HepG2 (cell line): ENCODE results near the gene AUTS2. TPM values are rescaled to one million over a fixed set of nuclear protein-coding genes. Genes with fewer than 3 reads are reported as not detected.

ENCODE experiments used
- ATAC-seq: fragments of 200-7000 bp; cut with Tn5 transposase; 3 replicates; pipeline ENCODE4 v1.9.1; 2020; ENCODE audit warnings: mild to moderate bottlenecking, moderate library complexity
- BruUV-seq: library from RNA; stranded (reverse); fragments of 400-500 nt; replicated peaks from 2 replicates; lab custom pipeline; 2021; lab: Mats Ljungman, UMichigan
- CTCF ChIA-PET: fragments of 300-600 bp; formaldehyde crosslinking; extraction: SDS; loops from one replicate; lab custom pipeline; 2021; ENCODE audit warnings: low total read pairs, inconsistent platforms, low intra/inter-chr PET ratio; lab: Yijun Ruan, JAX
- POLR2A ChIA-PET: fragments of 350-600 bp; sonication (Branson Sonifier 250); formaldehyde crosslinking; loops from one replicate; lab custom pipeline; 2020; ENCODE audit warnings: antibody characterized with exemption, inconsistent platforms; lab: Yijun Ruan, JAX
- DNase-seq: peaks from one replicate; pipeline ENCODE4 v3.0.0-alpha.2; 2015; ENCODE audit warnings: low spot score
- FAIRE-seq: peaks from 3 replicates; lab custom pipeline; 2011; peaks lifted over from hg19 to GRCh38; lab: Jason Lieb, UNC
- H2AFZ ChIP-seq: one replicate; pipeline ENCODE4 v1.6.1; 2011; ENCODE audit warnings: low read length, inconsistent platforms
- H3K27ac ChIP-seq: fragments of 300-600 bp; 3 replicates; pipeline ENCODE4 v1.8.0; 2011; ENCODE audit warnings: mixed run types, mild to moderate bottlenecking, mixed read lengths, low read length, inconsistent platforms; ENCODE audit not compliant: insufficient read depth; ENCODE audit errors: extremely low read length
- H3K27me3 ChIP-seq, 2 experiments: fragments of 200-600 bp in 1 of 2; 2 replicates in 1 of 2; 3 replicates in 1 of 2; pipeline versions ENCODE4 v1.6.0 to v1.8.0; 2011; ENCODE audit warnings: low read length in 2 of 2, mild to moderate bottlenecking in 2 of 2, moderate library complexity in 2 of 2, inconsistent platforms in 1 of 2; ENCODE audit not compliant: insufficient read depth in 2 of 2, control insufficient read depth in 1 of 2
- H3K36me3 ChIP-seq, 2 experiments: fragments of 200-600 bp in 1 of 2; replicated peaks in 1 of 2; 2 replicates in 1 of 2; 3 replicates in 1 of 2; pipeline versions ENCODE4 v1.5.1 to v1.8.0; 2011; ENCODE audit warnings: low read length in 2 of 2, inconsistent platforms in 1 of 2; ENCODE audit not compliant: insufficient read depth in 2 of 2, control insufficient read depth in 1 of 2
- H3K4me1 ChIP-seq: 2 replicates; pipeline ENCODE4 v1.5.1; 2012; ENCODE audit warnings: low read length, inconsistent platforms; ENCODE audit not compliant: insufficient read depth
- H3K4me2 ChIP-seq: 2 replicates; pipeline ENCODE4 v1.6.0; 2011; ENCODE audit warnings: low read depth, low read length, inconsistent platforms
- H3K4me3 ChIP-seq, 3 experiments: fragments of 200-600 bp in 1 of 3; sonication (generic), shearing (Covaris generic) in 1 of 3; replicated peaks in 1 of 3; 2 replicates each; pipeline ENCODE4 v1.5.1; 2011 to 2016; ENCODE audit warnings: low read length in 3 of 3, inconsistent platforms in 2 of 3, low read depth in 2 of 3, mild to moderate bottlenecking in 2 of 3, control low read depth in 1 of 3, mixed read lengths in 1 of 3; ENCODE audit not compliant: insufficient read depth in 1 of 3
- H3K79me2 ChIP-seq: one replicate; pipeline ENCODE4 v1.6.1; 2011; ENCODE audit warnings: low read length, inconsistent platforms; ENCODE audit not compliant: insufficient read depth
- H3K9ac ChIP-seq: 2 replicates; pipeline ENCODE4 v1.6.0; 2011; ENCODE audit warnings: mild to moderate bottlenecking, low read depth, low read length, inconsistent platforms; ENCODE audit not compliant: insufficient read depth
- H3K9me3 ChIP-seq: 2 replicates; pipeline ENCODE4 v1.5.1; 2012; ENCODE audit warnings: mild to moderate bottlenecking, low read length
- H4K20me1 ChIP-seq: 2 replicates; pipeline ENCODE4 v1.6.0; 2011; ENCODE audit warnings: inconsistent platforms, mild to moderate bottlenecking, low read length, moderate library complexity; ENCODE audit not compliant: insufficient read depth
- FOXP1 ChIP-seq, 2 experiments: fragments of 450-650 bp in 1 of 2; IDR thresholded peaks; 2 replicates each; pipeline ENCODE4 v1.6.1; 2017 to 2018; ENCODE audit warnings: antibody characterized with exemption in 1 of 2
- HCFC1 ChIP-seq: fragments of 150-350 bp; IDR thresholded peaks from 2 replicates; pipeline ENCODE4 v1.6.1; 2014; ENCODE audit warnings: low read depth, low read length
- KDM5A ChIP-seq: fragments of 200-600 bp; sonication (generic); IDR thresholded peaks from 2 replicates; pipeline ENCODE4 v1.7.0; 2018; ENCODE audit warnings: antibody characterized with exemption, mild to moderate bottlenecking, low read length, borderline replicate concordance
- NFE2L1 ChIP-seq: sonication (generic); formaldehyde crosslinking; IDR thresholded peaks from 2 replicates; pipeline ENCODE4 v1.4.0; 2020; ENCODE audit warnings: missing genetic modification reagents, mild to moderate bottlenecking, borderline replicate concordance
- POLR2G ChIP-seq: fragments of 200-400 bp; formaldehyde crosslinking; IDR thresholded peaks from 2 replicates; pipeline ENCODE4 v1.6.1; 2018; ENCODE audit warnings: mild to moderate bottlenecking, low read depth, low read length, moderate library complexity
- SNAI1 ChIP-seq: sonication (generic); formaldehyde crosslinking; IDR thresholded peaks from 2 replicates; pipeline ENCODE4 v1.5.0; 2020; ENCODE audit warnings: mild to moderate bottlenecking, missing genetic modification reagents, borderline replicate concordance
- TAF1 ChIP-seq: sonication (generic); formaldehyde crosslinking; IDR thresholded peaks from 2 replicates; pipeline ENCODE4 v1.4.0; 2020; ENCODE audit warnings: missing genetic modification reagents
- WGBS: methylation state at CpG from one replicate; pipeline ENCODE4 v1.1.6; 2017; ENCODE audit warnings: low lambda C conversion rate; 5-methylcytosine and 5-hydroxymethylcytosine counted together
- in situ Hi-C: cut with HindIII; loops from 2 replicates; pipeline ENCODE4 v1.10.0; 2017; ENCODE audit warnings: low pct_unique_long_range_greater_than_20kb; ENCODE audit not compliant: extremely low pct_ligation_motif_present
- intact Hi-C: fragments of 100-400 bp; cut with micrococcal nuclease; formaldehyde crosslinking; loops from one replicate; pipeline ENCODE4 v1.10.0; 2022; ENCODE audit not compliant: unreplicated experiment
- polyA plus RNA-seq, 8 experiments: library from polyadenylated mRNA; depleted of rRNA in 3 of 8; stranded (reverse) in 7 of 8; unstranded in 1 of 8; fragments of >200 nt; fragmentation: Illumina TruSeq in 4 of 8; extraction: Trizol in 4 of 8; gene quantifications; 2 replicates each; pipeline versions ENCODE4 v1.2.1 to v1.2.3, GENCODE V29; 2011 to 2016; ENCODE audit warnings: low read depth in 4 of 8, missing spikeins in 1 of 8, mixed read lengths in 1 of 8; ENCODE audit not compliant: insufficient read depth in 1 of 8
- total RNA-seq, 5 experiments: library from RNA; depleted of rRNA; stranded (reverse); fragments of >200 nt; fragmentation: Illumina TruSeq; extraction: Trizol; gene quantifications; 2 replicates each; pipeline ENCODE4 v1.2.3, GENCODE V29; 2016; ENCODE audit warnings: low read depth in 1 of 5
- TF ChIP-seq, protein P1 (sequence below): sonication (generic); formaldehyde crosslinking; IDR thresholded peaks from 2 replicates; pipeline ENCODE4 v1.5.1; 2020; ENCODE audit warnings: mild to moderate bottlenecking, missing genetic modification reagents
- TF ChIP-seq, protein P2 (sequence below): sonication (generic); formaldehyde crosslinking; IDR thresholded peaks from 2 replicates; pipeline ENCODE4 v1.5.0; 2020; ENCODE audit warnings: missing genetic modification reagents

The AUTS2 gene
- total and polyA plus RNA-seq, 2 of the 13 experiments (the other 11 are each of a cell fraction or from before 2014, with no cell fraction given) = 0.38 TPM; not detected in 1

DNA sequence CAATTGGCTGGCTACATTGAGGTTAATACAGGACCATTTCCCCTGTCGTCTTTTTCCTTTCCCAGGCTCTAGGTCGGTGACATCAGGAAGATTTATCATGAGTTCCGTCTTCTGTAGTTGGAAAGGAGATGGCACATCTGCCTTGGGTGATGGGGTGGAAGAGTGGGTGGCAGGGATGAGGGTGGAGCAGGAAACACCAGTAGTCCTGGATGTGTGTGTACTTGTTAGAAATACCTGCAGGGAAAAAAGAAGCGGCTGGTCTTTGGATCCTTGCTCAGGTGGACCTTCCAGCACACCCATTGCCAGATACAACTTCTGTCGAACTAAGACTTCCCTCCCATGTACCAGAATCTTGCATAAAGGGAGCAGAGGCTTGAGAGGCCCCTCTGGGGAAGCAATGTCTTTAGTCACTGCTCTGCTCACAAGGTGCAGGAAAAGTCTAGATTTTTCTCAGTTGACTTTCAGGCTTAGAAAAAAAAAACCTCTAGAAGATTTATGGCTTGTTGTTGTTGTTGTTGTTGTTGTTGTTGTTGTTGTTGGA lies 1016.9 kb downstream of the AUTS2 start:
- 11% methylated on average over 5 of the region's 5 CpGs for WGBS
- H3K9me3 ChIP-seq = no peaks in the 10 kb centered on the region
- no peaks in the 10 kb centered on the region for H3K4me1 ChIP-seq
- in situ Hi-C loops (no loop called here), intact Hi-C loops (no loop called here)
- no peak for ATAC-seq
- BruUV-seq = no TSS peak
- TF ChIP-seq TAF1 (CRISPR knock-in tag) = no peak
- no peak for TF ChIP-seq HCFC1
- TF ChIP-seq FOXP1 (IDR thresholded peaks at IDR 0.05) = 0 out of 2 replicates have a peak, but pooled peaks have one; percentile 25
- TF ChIP-seq FOXP1 (CRISPR knock-in tag; IDR thresholded peaks at IDR 0.05) = no peak
- no peak overlapping the region for H3K27ac ChIP-seq
- no peak overlapping the region for H3K4me2 ChIP-seq
- POLR2A ChIA-PET = no interaction called here
- no peak for DNase-seq
- H3K9ac ChIP-seq = no peak overlapping the region
- H3K27me3 ChIP-seq = no peaks in the 10 kb centered on the region; a peak in 2 of 5 replicates
- no peaks in the 10 kb centered on the region for H3K79me2 ChIP-seq
- no peak overlapping the region for H3K4me3 ChIP-seq
- no peaks in the 10 kb centered on the region for H4K20me1 ChIP-seq
- H3K36me3 ChIP-seq = no peaks in the 10 kb centered on the region
- no peak for FAIRE-seq
- no peak overlapping the region for H2AFZ ChIP-seq
- CTCF ChIA-PET = no interaction called here

DNA sequence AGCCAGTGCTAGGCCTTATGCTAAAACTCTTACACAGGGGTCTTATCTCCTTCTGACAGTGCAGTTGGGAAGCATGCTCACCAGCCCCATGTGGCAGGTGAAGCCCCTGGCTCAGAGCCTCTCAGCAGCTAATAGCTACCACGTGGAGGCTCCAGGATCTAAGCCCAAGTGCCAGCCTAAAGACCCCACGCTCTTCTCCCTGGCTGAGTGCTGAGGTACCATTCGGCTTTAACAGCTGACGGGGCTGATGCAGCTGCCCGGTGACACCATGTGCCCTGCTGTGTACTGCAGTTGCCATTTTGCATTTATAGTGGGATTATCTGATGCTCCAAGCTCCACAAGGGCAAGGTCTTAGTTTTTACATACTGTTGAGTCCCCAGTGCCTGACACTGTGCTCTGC lies 1017.9 kb downstream of the AUTS2 start:
- 29% methylated on average over 4 of the region's 5 CpGs for WGBS
- ATAC-seq = no peak
- BruUV-seq = no TSS peak
- Histone ChIP-seq H4K20me1 (no peaks in the 10 kb centered on the region), H3K4me3 (no peak overlapping the region), H3K9me3 (no peaks in the 10 kb centered on the region), H3K9ac (no peak overlapping the region), H3K4me1 (no peaks in the 10 kb centered on the region), H3K36me3 (no peaks in the 10 kb centered on the region), H3K27me3 (no peaks in the 10 kb centered on the region; a peak in 3 of 5 replicates), H3K79me2 (no peaks in the 10 kb centered on the region), H3K4me2 (no peak overlapping the region), H3K27ac (no peak overlapping the region)
- intact Hi-C loops (no loop called here), in situ Hi-C loops (no loop called here)
- POLR2A ChIA-PET = no interaction called here
- no peak for DNase-seq
- TF ChIP-seq SNAI1 (CRISPR knock-in tag) = no peak
- TF ChIP-seq POLR2G = no peak
- no peak for TF ChIP-seq NFE2L1 (CRISPR knock-in tag)
- TF ChIP-seq, protein P1, sequence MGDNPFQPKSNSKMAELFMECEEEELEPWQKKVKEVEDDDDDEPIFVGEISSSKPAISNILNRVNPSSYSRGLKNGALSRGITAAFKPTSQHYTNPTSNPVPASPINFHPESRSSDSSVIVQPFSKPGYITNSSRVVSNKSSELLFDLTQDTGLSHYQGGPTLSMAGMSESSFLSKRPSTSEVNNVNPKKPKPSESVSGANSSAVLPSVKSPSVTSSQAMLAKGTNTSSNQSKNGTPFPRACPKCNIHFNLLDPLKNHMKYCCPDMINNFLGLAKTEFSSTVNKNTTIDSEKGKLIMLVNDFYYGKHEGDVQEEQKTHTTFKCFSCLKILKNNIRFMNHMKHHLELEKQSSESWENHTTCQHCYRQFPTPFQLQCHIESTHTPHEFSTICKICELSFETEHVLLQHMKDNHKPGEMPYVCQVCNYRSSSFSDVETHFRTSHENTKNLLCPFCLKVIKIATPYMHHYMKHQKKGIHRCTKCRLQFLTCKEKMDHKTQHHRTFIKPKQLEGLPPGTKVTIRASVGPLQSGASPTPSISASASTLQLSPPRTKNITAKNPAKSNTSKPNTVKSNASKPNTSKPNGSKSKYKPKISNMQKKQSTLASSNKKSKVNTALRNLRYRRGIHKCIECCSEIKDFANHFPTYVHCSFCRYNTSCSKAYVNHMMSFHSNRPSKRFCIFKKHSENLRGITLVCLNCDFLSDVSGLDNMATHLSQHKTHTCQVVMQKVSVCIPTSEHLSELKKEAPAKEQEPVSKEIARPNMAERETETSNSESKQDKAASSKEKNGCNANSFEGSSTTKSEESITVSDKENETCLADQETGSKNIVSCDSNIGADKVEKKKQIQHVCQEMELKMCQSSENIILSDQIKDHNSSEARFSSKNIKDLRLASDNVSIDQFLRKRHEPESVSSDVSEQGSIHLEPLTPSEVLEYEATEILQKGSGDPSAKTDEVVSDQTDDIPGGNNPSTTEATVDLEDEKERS (CRISPR knock-in tag) = no peak
- TF ChIP-seq, protein P2, sequence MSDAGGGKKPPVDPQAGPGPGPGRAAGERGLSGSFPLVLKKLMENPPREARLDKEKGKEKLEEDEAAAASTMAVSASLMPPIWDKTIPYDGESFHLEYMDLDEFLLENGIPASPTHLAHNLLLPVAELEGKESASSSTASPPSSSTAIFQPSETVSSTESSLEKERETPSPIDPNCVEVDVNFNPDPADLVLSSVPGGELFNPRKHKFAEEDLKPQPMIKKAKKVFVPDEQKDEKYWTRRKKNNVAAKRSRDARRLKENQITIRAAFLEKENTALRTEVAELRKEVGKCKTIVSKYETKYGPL (CRISPR knock-in tag) = no peak
- TF ChIP-seq KDM5A = no peak
- TF ChIP-seq, all 625 proteins: peak for 0
- no peak for FAIRE-seq
- H2AFZ ChIP-seq = no peak overlapping the region
- CTCF ChIA-PET = no interaction called here
